ENCODE results near the gene SPC24.
"Not testable (repeated sequence)": the region's sequence is repeated elsewhere in the genome, so short reads cannot be mapped to it uniquely, and the experiment has no call there.

The SPC24 gene

DNA sequence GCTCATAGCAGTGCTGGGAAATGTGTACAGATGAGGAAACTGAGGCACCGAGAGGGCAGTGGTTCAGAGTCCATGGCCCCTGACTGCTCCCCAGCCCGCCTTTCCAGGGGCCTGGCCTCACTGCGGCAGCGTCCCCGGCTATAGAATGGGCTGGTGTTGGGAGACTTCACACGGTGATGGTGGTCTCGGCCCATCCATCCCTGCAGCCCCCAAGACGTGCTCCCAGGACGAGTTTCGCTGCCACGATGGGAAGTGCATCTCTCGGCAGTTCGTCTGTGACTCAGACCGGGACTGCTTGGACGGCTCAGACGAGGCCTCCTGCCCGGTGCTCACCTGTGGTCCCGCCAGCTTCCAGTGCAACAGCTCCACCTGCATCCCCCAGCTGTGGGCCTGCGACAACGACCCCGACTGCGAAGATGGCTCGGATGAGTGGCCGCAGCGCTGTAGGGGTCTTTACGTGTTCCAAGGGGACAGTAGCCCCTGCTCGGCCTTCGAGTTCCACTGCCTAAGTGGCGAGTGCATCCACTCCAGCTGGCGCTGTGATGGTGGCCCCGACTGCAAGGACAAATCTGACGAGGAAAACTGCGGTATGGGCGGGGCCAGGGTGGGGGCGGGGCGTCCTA, 50.5 kb downstream of the SPC24 start:
- Histone ChIP-seq H3K4me2 (ENCODE audit: low read depth, low read length, poor library complexity, severe bottlenecking) (no peak overlapping the region), H3K9me3 (ENCODE audit: insufficient read depth, low read length) (no peaks in the 10 kb centered on the region), H3K9ac (ENCODE audit: low read length) (no peak overlapping the region), H3K79me2 (ENCODE audit: insufficient read depth, low read length) (peaks cover 9% of the 10 kb centered on the region; the same call in 1 of the 2 replicates), H2AFZ (ENCODE audit: low read depth, low read length, severe bottlenecking) (no peak overlapping the region), H3K27me3 (ENCODE audit: low read length) (no peaks in the 10 kb centered on the region), H3K4me3 (ENCODE audit: insufficient read depth, low read length, poor library complexity, severe bottlenecking) (no peak overlapping the region), H4K20me1 (ENCODE audit: low read depth, low read length) (no peaks in the 10 kb centered on the region), H3F3A (ENCODE audit: insufficient read depth) (peaks cover 3% of the 10 kb centered on the region; the same call in 1 of the 2 replicates), H3K27ac (ENCODE audit: low read depth, low read length) (no peak overlapping the region), H3K9me2 (replicated peaks; ENCODE audit: insufficient read depth, low read length) (no peaks in the 10 kb centered on the region), H3K36me3 (ENCODE audit: low read length) (peaks cover 4% of the 10 kb centered on the region; the same call in 1 of the 2 replicates)
- TF ChIP-seq, protein P1, sequence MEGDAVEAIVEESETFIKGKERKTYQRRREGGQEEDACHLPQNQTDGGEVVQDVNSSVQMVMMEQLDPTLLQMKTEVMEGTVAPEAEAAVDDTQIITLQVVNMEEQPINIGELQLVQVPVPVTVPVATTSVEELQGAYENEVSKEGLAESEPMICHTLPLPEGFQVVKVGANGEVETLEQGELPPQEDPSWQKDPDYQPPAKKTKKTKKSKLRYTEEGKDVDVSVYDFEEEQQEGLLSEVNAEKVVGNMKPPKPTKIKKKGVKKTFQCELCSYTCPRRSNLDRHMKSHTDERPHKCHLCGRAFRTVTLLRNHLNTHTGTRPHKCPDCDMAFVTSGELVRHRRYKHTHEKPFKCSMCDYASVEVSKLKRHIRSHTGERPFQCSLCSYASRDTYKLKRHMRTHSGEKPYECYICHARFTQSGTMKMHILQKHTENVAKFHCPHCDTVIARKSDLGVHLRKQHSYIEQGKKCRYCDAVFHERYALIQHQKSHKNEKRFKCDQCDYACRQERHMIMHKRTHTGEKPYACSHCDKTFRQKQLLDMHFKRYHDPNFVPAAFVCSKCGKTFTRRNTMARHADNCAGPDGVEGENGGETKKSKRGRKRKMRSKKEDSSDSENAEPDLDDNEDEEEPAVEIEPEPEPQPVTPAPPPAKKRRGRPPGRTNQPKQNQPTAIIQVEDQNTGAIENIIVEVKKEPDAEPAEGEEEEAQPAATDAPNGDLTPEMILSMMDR (IDR thresholded peaks at IDR 0.05; ENCODE audit: insufficient read depth, low read length, poor library complexity, severe bottlenecking) = no peak

DNA sequence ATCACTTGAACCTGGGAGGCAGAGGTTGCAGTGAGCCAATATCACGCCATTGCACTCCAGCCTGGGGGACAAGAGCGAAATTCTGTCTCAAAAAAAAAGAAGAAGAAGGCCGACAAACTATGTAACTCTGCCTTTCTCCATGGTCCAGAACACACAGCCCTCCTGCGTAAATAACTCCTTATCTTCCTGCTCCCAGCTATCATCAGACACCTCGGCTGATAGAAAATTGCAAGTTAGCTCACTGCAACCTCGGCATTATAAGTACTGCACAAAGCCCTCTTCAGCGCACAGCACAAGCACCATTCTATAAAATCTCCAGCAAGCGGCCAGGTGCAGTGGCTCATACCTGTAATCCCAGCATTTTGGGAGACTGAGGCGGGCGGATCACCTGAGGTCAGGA, 51.9 kb downstream of the SPC24 start:
- peaks cover 23% of the 10 kb centered on the region for H3K79me2 ChIP-seq (ENCODE audit: insufficient read depth, low read length)
- H2AFZ ChIP-seq (ENCODE audit: low read depth, low read length, severe bottlenecking); H3K27ac ChIP-seq (ENCODE audit: low read depth, low read length); H3K4me3 ChIP-seq (ENCODE audit: insufficient read depth, low read length, poor library complexity, severe bottlenecking); H3K36me3 ChIP-seq (ENCODE audit: low read length); H3F3A ChIP-seq (ENCODE audit: insufficient read depth); H3K9me3 ChIP-seq (ENCODE audit: insufficient read depth, low read length); H3K4me2 ChIP-seq (ENCODE audit: low read depth, low read length, poor library complexity, severe bottlenecking); H3K9ac ChIP-seq (ENCODE audit: low read length); H3K9me2 ChIP-seq (replicated peaks; ENCODE audit: insufficient read depth, low read length); H4K20me1 ChIP-seq (ENCODE audit: low read depth, low read length); H3K27me3 ChIP-seq (ENCODE audit: low read length): not testable (repeated sequence)

DNA sequence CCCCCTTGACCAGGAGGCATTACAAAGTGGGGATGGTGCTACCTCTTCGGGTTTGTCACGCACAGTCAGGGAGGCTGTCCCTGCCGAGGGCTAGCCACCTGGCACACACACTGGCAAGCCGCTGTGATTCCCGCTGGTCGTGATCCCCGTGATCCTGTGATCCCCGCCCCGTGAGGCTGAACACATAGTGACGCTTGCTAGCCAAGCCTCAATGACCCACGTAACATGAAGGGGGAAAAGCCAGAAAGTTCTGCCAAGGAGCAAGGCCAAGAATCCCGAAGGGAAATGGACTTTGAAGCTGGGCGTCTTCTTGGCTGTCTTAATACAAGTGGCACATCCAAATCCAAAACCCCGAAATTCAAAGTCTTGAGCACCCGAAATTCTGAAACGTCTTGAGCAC, 52.6 kb downstream of the SPC24 start:
- TF ChIP-seq, protein P1 (IDR thresholded peaks at IDR 0.05; ENCODE audit: insufficient read depth, low read length, poor library complexity, severe bottlenecking) = no peak
- TF ChIP-seq EZH2phosphoT487 (conservative IDR thresholded peaks at IDR 0.05; ENCODE audit: low read length) = no peak
- Histone ChIP-seq H3K79me2 (ENCODE audit: insufficient read depth, low read length) (peaks cover 30% of the 10 kb centered on the region), H3K4me3 (ENCODE audit: insufficient read depth, low read length, poor library complexity, severe bottlenecking) (no peak overlapping the region), H3K9ac (ENCODE audit: low read length) (no peak overlapping the region), H3K9me3 (ENCODE audit: insufficient read depth, low read length) (no peaks in the 10 kb centered on the region), H3F3A (ENCODE audit: insufficient read depth) (peaks cover 10% of the 10 kb centered on the region; the same call in 1 of the 2 replicates), H3K36me3 (ENCODE audit: low read length) (peaks cover 7% of the 10 kb centered on the region; the same call in 1 of the 2 replicates), H3K27me3 (ENCODE audit: low read length) (no peaks in the 10 kb centered on the region), H4K20me1 (ENCODE audit: low read depth, low read length) (peaks cover 6% of the 10 kb centered on the region), H2AFZ (ENCODE audit: low read depth, low read length, severe bottlenecking) (no peak overlapping the region), H3K4me2 (ENCODE audit: low read depth, low read length, poor library complexity, severe bottlenecking) (no peak overlapping the region), H3K27ac (ENCODE audit: low read depth, low read length) (no peak overlapping the region), H3K9me2 (replicated peaks; ENCODE audit: insufficient read depth, low read length) (no peaks in the 10 kb centered on the region)

DNA sequence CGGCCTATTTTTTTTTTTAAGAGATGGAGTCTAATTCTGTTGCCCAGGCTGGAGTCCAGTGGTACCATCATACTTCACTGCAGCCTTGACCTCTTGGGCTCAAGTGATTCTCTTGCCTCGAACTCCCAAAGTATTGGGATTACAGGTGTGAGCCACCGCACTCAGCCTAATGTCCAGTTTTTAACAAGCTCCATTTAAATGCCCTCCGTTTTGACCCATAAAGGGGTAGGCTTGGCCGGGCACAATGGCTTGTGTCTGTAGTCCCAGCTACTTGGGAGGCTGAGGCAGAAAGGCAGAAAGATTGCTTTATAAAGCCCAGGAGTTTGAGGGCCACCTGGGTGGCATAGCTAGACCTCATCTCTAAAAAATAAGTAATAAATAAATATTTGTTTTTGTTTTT, 54.5 kb downstream of the SPC24 start:
- no peak for TF ChIP-seq EZH2phosphoT487 (conservative IDR thresholded peaks at IDR 0.05; ENCODE audit: low read length)
- TF ChIP-seq, protein P1 (IDR thresholded peaks at IDR 0.05; ENCODE audit: insufficient read depth, low read length, poor library complexity, severe bottlenecking) = no peak
- Histone ChIP-seq H3K36me3 (ENCODE audit: low read length) (peaks cover 3% of the 10 kb centered on the region; the same call in 1 of the 2 replicates), H3K4me3 (ENCODE audit: insufficient read depth, low read length, poor library complexity, severe bottlenecking) (no peak overlapping the region), H4K20me1 (ENCODE audit: low read depth, low read length) (peaks cover 8% of the 10 kb centered on the region), H2AFZ (ENCODE audit: low read depth, low read length, severe bottlenecking) (no peak overlapping the region), H3K27ac (ENCODE audit: low read depth, low read length) (no peak overlapping the region), H3K9me3 (ENCODE audit: insufficient read depth, low read length) (no peaks in the 10 kb centered on the region), H3K9me2 (replicated peaks; ENCODE audit: insufficient read depth, low read length) (no peaks in the 10 kb centered on the region), H3F3A (ENCODE audit: insufficient read depth) (peaks cover 10% of the 10 kb centered on the region; the same call in 1 of the 2 replicates), H3K79me2 (ENCODE audit: insufficient read depth, low read length) (peaks cover 49% of the 10 kb centered on the region), H3K9ac (ENCODE audit: low read length) (no peak overlapping the region), H3K4me2 (ENCODE audit: low read depth, low read length, poor library complexity, severe bottlenecking) (no peak overlapping the region), H3K27me3 (ENCODE audit: low read length) (no peaks in the 10 kb centered on the region)
